MM.1S (cell line): Measurements from ENCODE around the gene FCSK.

Source experiments
- DNase-seq: peaks from one replicate; pipeline ENCODE4 v3.0.0-alpha.2; 2015
- H2AFZ ChIP-seq: fragments of 300-600 bp; sonication (generic); 2 replicates; pipeline ENCODE4 v1.6.0; 2016; ENCODE audit warnings: antibody characterized with exemption, low read length
- H3F3A ChIP-seq: fragments of 300-600 bp; sonication (generic); 2 replicates; pipeline ENCODE4 v1.6.1; 2016; ENCODE audit warnings: mild to moderate bottlenecking, antibody characterized with exemption, low read length, moderate library complexity, mixed read lengths; ENCODE audit not compliant: insufficient read depth
- H3K27ac ChIP-seq: fragments of 300-600 bp; sonication (generic); 2 replicates; pipeline ENCODE4 v1.5.1; 2016; ENCODE audit warnings: mild to moderate bottlenecking, low read length
- H3K27me3 ChIP-seq: fragments of 300-600 bp; sonication (generic); replicated peaks from 2 replicates; pipeline ENCODE4 v1.6.0; 2016; ENCODE audit warnings: low read length; ENCODE audit not compliant: insufficient read depth
- H3K36me3 ChIP-seq: fragments of 300-600 bp; sonication (generic); replicated peaks from 2 replicates; pipeline ENCODE4 v1.6.1; 2016; ENCODE audit warnings: mild to moderate bottlenecking, low read length, mixed read lengths; ENCODE audit not compliant: insufficient read depth
- H3K4me1 ChIP-seq: fragments of 300-600 bp; sonication (generic); 2 replicates; pipeline ENCODE4 v1.6.1; 2016; ENCODE audit warnings: low read length, mixed read lengths
- H3K4me2 ChIP-seq: fragments of 300-600 bp; sonication (generic); 2 replicates; pipeline ENCODE4 v1.6.0; 2016; ENCODE audit warnings: low read depth, low read length
- H3K4me3 ChIP-seq: fragments of 300-600 bp; sonication (generic); 2 replicates; pipeline ENCODE4 v1.5.1; 2016; ENCODE audit warnings: low read length, mixed read lengths
- H3K79me2 ChIP-seq: fragments of 300-600 bp; sonication (generic); 2 replicates; pipeline ENCODE4 v1.6.1; 2016; ENCODE audit warnings: mixed run types, low read length, mixed read lengths
- H3K9ac ChIP-seq: fragments of 300-600 bp; sonication (generic); 2 replicates; pipeline ENCODE4 v1.6.1; 2016; ENCODE audit warnings: low read length, mixed read lengths
- H3K9me2 ChIP-seq: fragments of 300-600 bp; sonication (generic); replicated peaks from 2 replicates; pipeline ENCODE4 v1.6.1; 2016; ENCODE audit warnings: mild to moderate bottlenecking, low read length, mixed read lengths; ENCODE audit not compliant: insufficient read depth
- H3K9me3 ChIP-seq: fragments of 300-600 bp; sonication (generic); replicated peaks from 2 replicates; pipeline ENCODE4 v1.6.1; 2016; ENCODE audit warnings: mild to moderate bottlenecking, low read length, mixed read lengths; ENCODE audit not compliant: insufficient read depth
- H4K20me1 ChIP-seq: fragments of 300-600 bp; sonication (generic); 2 replicates; pipeline ENCODE4 v1.6.1; 2016; ENCODE audit warnings: mild to moderate bottlenecking, low read length, moderate library complexity, mixed read lengths; ENCODE audit not compliant: insufficient read depth
- EZH2 ChIP-seq: fragments of 300-600 bp; sonication (generic); optimal IDR thresholded peaks from 2 replicates; pipeline ENCODE3; 2017; ENCODE audit warnings: low read depth, mild to moderate bottlenecking, antibody characterized with exemption, low read length, mixed read lengths
- EZH2phosphoT487 ChIP-seq: fragments of 300-600 bp; sonication (generic); IDR thresholded peaks from 2 replicates; pipeline ENCODE4 v1.6.1; 2018; ENCODE audit warnings: antibody characterized with exemption, low read length
- TF ChIP-seq, protein P1 (sequence below): fragments of 300-600 bp; sonication (generic); IDR thresholded peaks from 2 replicates; pipeline ENCODE4 v1.5.1; 2016; ENCODE audit warnings: antibody characterized with exemption, low read length, mixed read lengths

FCSK gene

DNA sequence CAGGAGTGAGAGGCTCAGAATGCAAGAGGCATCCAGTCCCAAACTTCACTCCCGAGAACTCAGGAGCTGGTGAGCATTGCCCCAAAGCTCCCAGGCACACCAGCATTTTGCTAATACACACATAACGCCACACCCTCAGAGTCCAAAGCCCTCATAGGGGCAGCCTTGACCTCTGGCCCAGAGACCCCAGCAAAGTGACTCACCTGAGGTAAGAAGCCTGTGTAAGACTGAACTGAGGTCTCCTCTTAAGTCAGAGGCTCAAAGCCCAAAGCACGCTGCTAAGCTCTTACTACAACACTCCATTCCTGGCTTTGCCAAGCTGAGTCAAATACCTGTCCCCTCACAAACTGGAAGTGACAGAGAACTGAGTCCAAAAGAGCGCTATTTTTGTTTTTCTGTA lies 31.9 kb upstream of the FCSK start:
- Histone ChIP-seq H3K9me3 (no peaks in the 10 kb centered on the region), H3K36me3 (no peaks in the 10 kb centered on the region), H3K4me1 (peaks cover 12% of the 10 kb centered on the region), H3K79me2 (peaks cover 25% of the 10 kb centered on the region), H2AFZ (no peak overlapping the region), H3K4me3 (no peak overlapping the region), H3K27me3 (no peaks in the 10 kb centered on the region), H3K9me2 (no peaks in the 10 kb centered on the region), H3K9ac (no peak overlapping the region), H3K4me2 (no peak overlapping the region), H3K27ac (no peak overlapping the region), H4K20me1 (no peaks in the 10 kb centered on the region), H3F3A (no peaks in the 10 kb centered on the region)
- TF ChIP-seq, protein P1, sequence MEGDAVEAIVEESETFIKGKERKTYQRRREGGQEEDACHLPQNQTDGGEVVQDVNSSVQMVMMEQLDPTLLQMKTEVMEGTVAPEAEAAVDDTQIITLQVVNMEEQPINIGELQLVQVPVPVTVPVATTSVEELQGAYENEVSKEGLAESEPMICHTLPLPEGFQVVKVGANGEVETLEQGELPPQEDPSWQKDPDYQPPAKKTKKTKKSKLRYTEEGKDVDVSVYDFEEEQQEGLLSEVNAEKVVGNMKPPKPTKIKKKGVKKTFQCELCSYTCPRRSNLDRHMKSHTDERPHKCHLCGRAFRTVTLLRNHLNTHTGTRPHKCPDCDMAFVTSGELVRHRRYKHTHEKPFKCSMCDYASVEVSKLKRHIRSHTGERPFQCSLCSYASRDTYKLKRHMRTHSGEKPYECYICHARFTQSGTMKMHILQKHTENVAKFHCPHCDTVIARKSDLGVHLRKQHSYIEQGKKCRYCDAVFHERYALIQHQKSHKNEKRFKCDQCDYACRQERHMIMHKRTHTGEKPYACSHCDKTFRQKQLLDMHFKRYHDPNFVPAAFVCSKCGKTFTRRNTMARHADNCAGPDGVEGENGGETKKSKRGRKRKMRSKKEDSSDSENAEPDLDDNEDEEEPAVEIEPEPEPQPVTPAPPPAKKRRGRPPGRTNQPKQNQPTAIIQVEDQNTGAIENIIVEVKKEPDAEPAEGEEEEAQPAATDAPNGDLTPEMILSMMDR: no peak
- TF ChIP-seq EZH2phosphoT487 (no peak), EZH2 (no peak)
- no peak for DNase-seq

DNA sequence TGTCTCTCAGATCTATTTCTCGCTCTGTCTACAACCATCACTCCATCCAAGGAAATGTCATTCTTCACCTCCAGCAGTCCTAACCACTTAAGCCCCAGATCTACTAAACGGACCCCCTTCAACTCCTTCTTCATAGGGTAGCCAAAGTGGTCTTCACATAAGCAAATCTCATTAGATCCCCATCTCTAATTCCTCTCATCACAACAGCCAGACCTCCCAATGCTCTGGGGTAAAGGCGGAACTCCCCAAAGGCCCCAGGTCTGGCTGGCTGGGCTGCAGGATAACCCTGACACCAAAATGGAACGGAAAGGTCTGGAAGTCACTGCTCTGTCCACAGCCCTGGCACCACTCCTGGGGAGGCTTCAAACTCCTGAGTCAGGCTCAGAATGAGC lies 26.6 kb upstream of the FCSK start:
- H3K4me3 ChIP-seq: peak overlapping the region; percentile 9; the same call in 1 of the 2 replicates
- no peaks in the 10 kb centered on the region for H3K27me3 ChIP-seq
- peak overlapping the region; percentile 57 for H3K9ac ChIP-seq
- no peaks in the 10 kb centered on the region for H3K36me3 ChIP-seq
- peak overlapping the region; percentile 36; the same call in 1 of the 2 replicates for H2AFZ ChIP-seq
- peaks cover 35% of the 10 kb centered on the region for H3F3A ChIP-seq
- H3K4me2 ChIP-seq: peak overlapping the region; percentile 72
- TF ChIP-seq EZH2phosphoT487 (no peak), EZH2 (no peak)
- TF ChIP-seq, protein P1: no peak
- peaks cover 44% of the 10 kb centered on the region for H3K4me1 ChIP-seq
- no peaks in the 10 kb centered on the region for H3K9me3 ChIP-seq
- no peak for DNase-seq
- peaks cover 23% of the 10 kb centered on the region for H3K79me2 ChIP-seq
- H4K20me1 ChIP-seq: no peaks in the 10 kb centered on the region
- no peaks in the 10 kb centered on the region for H3K9me2 ChIP-seq
- H3K27ac ChIP-seq: peak overlapping the region; percentile 88

DNA sequence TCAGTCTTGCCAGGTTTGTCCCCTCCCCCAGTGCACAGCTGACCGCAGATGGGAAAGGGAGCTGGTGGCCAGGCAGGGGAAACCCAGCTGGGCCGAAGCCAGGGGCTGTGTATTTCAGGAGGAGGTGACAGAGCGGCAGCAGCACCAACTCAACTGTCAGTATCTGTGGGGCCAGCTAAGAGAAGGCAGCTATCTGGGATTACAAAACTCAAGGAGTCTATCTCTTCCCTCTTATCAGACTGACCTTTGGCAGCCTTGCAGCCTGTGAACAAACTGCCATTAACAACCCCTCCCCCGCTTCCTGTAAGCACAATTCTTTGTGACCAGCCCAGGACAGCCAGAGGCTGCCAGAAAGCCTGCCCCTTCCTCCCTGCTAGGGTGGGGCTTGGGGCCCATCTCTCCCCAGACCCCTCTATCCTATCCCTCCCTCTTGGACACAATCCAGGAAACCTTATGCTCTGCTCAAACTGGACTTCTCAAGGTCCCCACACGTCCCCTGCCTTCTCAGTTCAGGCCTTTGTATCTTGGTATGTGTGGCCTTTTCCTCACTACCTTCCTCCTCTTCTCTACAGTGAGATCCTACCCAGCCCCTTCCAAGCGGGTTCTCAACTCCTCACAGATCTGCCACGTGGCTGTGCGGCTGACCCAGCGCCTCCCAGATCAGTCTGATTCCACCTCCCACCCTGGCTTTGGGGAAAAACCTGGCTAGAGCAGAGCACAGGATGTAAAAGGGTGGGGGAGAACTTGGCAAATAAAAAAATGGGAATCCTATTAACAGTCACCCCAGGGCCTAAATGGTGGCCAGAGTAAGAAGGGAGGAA lies 26.0 kb upstream of the FCSK start:
- Histone ChIP-seq H2AFZ (peak overlapping the region; percentile 36), H3K9me2 (no peaks in the 10 kb centered on the region), H3K36me3 (no peaks in the 10 kb centered on the region), H3K4me3 (peak overlapping the region; percentile 9), H3K4me1 (peaks cover 50% of the 10 kb centered on the region), H3K27ac (peak overlapping the region; percentile 88), H3F3A (peaks cover 41% of the 10 kb centered on the region), H3K9ac (peak overlapping the region; percentile 57), H3K79me2 (peaks cover 27% of the 10 kb centered on the region), H3K27me3 (no peaks in the 10 kb centered on the region), H4K20me1 (no peaks in the 10 kb centered on the region), H3K4me2 (peak overlapping the region; percentile 72), H3K9me3 (no peaks in the 10 kb centered on the region)
- peak; percentile 92 for DNase-seq
- TF ChIP-seq, protein P1: no peak
